GM18505 (cell line): ENCODE results near the gene KIF21A.
"Not testable (repeated sequence)": the region's sequence is repeated elsewhere in the genome, so short reads cannot be mapped to it uniquely, and the experiment has no call there.

Experiments
- ATAC-seq: cut with Tn5 transposase; IDR thresholded peaks from one replicate; pipeline ENCODE4 v1.9.1; 2021; ENCODE audit not compliant: unreplicated experiment
- POLR2A ChIP-seq: IDR thresholded peaks from 4 replicates; pipeline ENCODE4 v1.6.1; 2011; ENCODE audit warnings: borderline replicate concordance; ENCODE audit not compliant: insufficient read depth, insufficient read length; ENCODE audit errors: extremely low read depth

The KIF21A gene

GRCh38 chr12:39443081-39443928 is at the start of gene KIF21A:
Gene KIF21A (minus strand): TSS chr12:39443120. CDS start chr12:39442970, 150 bp downstream.
- ATAC-seq = peak; percentile 95
- peak; percentile 89 for TF ChIP-seq POLR2A

GRCh38 chr12:39490500-39491282 is 47.8 kb upstream of the KIF21A start:
- no peak for TF ChIP-seq POLR2A
- no peak for ATAC-seq

GRCh38 chr12:39483597-39483996 is 40.7 kb upstream of the KIF21A start:
- no peak for ATAC-seq
- TF ChIP-seq POLR2A = no peak

GRCh38 chr12:39483042-39483441 is 40.1 kb upstream of the KIF21A start:
- no peak for TF ChIP-seq POLR2A
- no peak for ATAC-seq

- no peak for ATAC-seq
- no peak for TF ChIP-seq POLR2A
Measured at GRCh38 chr12:39476894-39477293, 34.0 kb upstream of the KIF21A start.

GRCh38 chr12:39476121-39476520 is 33.2 kb upstream of the KIF21A start:
- ATAC-seq = no peak

GRCh38 chr12:39475136-39475535 is 32.2 kb upstream of the KIF21A start:
- ATAC-seq = not testable (repeated sequence)

More at GRCh38 chr12:39476121-39476520, 33.2 kb upstream of the KIF21A start:
- TF ChIP-seq POLR2A = no peak

GRCh38 chr12:39467432-39467870 is 24.5 kb upstream of the KIF21A start:
- peak; percentile 80 for ATAC-seq
- no peak for TF ChIP-seq POLR2A

- ATAC-seq = no peak
- TF ChIP-seq POLR2A = no peak
Measured at GRCh38 chr12:39464976-39465695, 22.2 kb upstream of the KIF21A start.

GRCh38 chr12:39461059-39461458 is 18.1 kb upstream of the KIF21A start:
- TF ChIP-seq POLR2A = no peak
- no peak for ATAC-seq

- TF ChIP-seq POLR2A = no peak
- ATAC-seq = no peak
Measured at GRCh38 chr12:39459027-39459434, 16.1 kb upstream of the KIF21A start.

GRCh38 chr12:39451977-39452376 is 9.1 kb upstream of the KIF21A start:
- TF ChIP-seq POLR2A = no peak
- ATAC-seq = no peak

- ATAC-seq = no peak
- no peak for TF ChIP-seq POLR2A
Measured at GRCh38 chr12:39448038-39448437, 5.1 kb upstream of the KIF21A start.
